Measurements from ENCODE around the gene RPS27L. TPM values are rescaled to one million over a fixed set of nuclear protein-coding genes. Genes with fewer than 3 reads are reported as not detected.

Gene RPS27L
- total RNA-seq, 4 donors from 2014 or later: 33.5 to 207 (median 54.5) TPM

- no peak overlapping the region for H3K4me3 ChIP-seq
Observed at GRCh38 chr15:63176302-63176701, 19.0 kb upstream of the RPS27L start.

DNA sequence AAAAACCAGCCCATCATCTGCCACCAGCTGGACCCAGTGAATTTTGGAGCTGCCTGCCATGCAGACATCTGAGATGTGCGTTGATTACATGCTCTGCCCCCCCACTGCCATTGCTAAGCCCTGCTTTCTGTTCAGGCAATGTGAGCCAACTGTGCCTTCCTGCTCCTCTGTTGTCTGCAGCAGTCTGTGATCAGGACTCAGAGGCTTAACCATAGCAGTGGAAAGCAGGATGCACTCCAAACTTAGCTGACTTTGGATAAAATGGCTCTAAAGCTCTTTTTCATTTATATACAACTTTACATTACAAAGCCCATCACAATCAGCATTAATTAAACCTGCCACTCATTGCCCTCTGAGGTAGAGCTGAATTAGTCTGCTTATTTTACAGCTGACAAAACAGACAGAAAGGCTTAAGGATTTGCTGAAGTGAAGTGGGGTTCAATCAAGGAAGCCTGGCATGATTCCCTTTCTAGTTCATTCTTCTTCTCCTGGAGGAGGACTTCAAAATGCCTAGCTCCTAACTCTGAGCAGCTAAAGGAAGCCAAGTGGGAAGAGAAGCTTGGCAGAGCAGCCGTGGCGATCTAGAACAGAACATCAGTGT, 15.7 kb upstream of the RPS27L start:
- H3K4me3 ChIP-seq: no peak overlapping the region
- H3K36me3 ChIP-seq: no peaks in the 10 kb centered on the region
- H3K27me3 ChIP-seq: no peaks in the 10 kb centered on the region
- no peaks in the 10 kb centered on the region for H3K9me3 ChIP-seq
- no peak overlapping the region for H3K27ac ChIP-seq
- no peak for DNase-seq
- no peak for TF ChIP-seq CTCF (IDR thresholded peaks at IDR 0.05)
- TF ChIP-seq POLR2A (IDR thresholded peaks at IDR 0.05): no peak
- H3K4me1 ChIP-seq: no peaks in the 10 kb centered on the region
- intact Hi-C loops (cut with DNase I; ENCODE audit: low total_unique reads): no loop called here

More at GRCh38 chr15:63176302-63176701, 19.0 kb upstream of the RPS27L start:
- H3K4me1 ChIP-seq: no peaks in the 10 kb centered on the region
- TF ChIP-seq POLR2A (IDR thresholded peaks at IDR 0.05): no peak
- TF ChIP-seq CTCF (IDR thresholded peaks at IDR 0.05): no peak
- intact Hi-C loops (cut with DNase I; ENCODE audit: low total_unique reads): no loop called here
- no peak overlapping the region for H3K27ac ChIP-seq
- DNase-seq: no peak
- no peaks in the 10 kb centered on the region for H3K9me3 ChIP-seq
- H3K36me3 ChIP-seq: no peaks in the 10 kb centered on the region
- no peaks in the 10 kb centered on the region for H3K27me3 ChIP-seq

DNA sequence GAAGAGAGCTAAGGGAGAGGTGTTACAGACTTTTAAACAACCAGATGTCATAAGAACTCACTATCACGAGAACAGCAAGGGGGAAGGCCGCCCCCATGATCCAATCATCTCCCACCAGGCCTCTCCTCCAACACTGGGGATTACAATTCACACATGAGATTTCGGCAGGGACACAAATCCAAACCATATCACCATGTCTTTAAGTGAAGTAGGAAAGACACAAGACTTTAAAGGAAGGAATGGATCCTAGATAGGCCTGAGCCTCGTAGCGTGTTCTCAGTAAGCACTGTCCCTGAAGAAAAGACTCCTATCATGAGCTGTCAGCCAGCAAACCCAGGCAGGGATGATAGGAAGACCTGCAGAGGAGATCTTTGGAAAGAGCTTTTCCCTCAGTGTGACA, 15.1 kb upstream of the RPS27L start:
- Histone ChIP-seq H3K9me3 (no peaks in the 10 kb centered on the region), H3K36me3 (no peaks in the 10 kb centered on the region), H3K4me3 (no peak overlapping the region), H3K27me3 (no peaks in the 10 kb centered on the region), H3K27ac (no peak overlapping the region), H3K4me1 (no peaks in the 10 kb centered on the region)
- DNase-seq: no peak
- intact Hi-C loops (cut with DNase I; ENCODE audit: low total_unique reads): no loop called here
- TF ChIP-seq CTCF (IDR thresholded peaks at IDR 0.05): no peak
- no peak for TF ChIP-seq POLR2A (IDR thresholded peaks at IDR 0.05)

DNA sequence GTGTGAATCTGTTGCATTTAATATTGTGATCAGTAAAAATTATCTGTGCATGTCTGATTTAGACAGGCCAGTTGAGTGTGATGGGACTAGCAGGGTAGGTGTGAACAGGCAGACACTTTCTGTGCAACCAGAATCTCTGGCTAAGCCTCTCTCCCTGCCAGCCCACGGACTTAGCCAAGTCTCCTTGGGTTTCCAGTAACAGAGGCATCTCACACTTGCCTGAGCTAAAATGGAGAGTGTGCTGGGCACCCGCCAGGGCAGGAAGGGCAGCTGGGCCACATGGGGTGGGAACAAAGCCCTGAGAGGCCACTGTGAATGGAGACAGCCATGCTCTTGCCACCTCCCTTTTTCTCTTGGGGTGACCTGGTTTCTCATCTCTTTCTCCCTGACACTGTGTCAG, 12.5 kb upstream of the RPS27L start:
- Histone ChIP-seq H3K4me1 (no peaks in the 10 kb centered on the region), H3K36me3 (no peaks in the 10 kb centered on the region), H3K27me3 (no peaks in the 10 kb centered on the region), H3K27ac (no peak overlapping the region), H3K9me3 (no peaks in the 10 kb centered on the region), H3K4me3 (no peak overlapping the region)
- no peak for DNase-seq
- TF ChIP-seq POLR2A (IDR thresholded peaks at IDR 0.05): no peak
- intact Hi-C loops (cut with DNase I; ENCODE audit: low total_unique reads): no loop called here

DNA sequence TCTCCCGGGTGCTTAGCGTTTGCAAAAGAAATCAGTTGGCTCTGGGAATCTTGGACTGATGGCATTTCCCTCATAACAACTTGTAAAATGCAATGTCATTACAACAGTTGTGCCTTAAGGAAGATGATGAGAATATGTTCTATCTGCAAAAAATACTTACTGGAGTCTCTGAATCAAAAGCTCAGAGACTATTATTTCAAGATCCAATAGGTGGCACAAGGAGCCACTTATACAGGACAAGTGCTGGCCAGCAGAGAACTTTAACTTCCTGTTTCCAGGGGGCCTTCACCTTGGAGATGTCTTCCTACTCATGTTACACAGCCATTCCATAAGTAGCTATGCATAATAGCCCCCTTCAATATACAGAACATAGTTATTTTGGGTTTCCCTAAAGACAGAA, 8.9 kb upstream of the RPS27L start:
- TF ChIP-seq POLR2A (IDR thresholded peaks at IDR 0.05): no peak
- TF ChIP-seq CTCF (IDR thresholded peaks at IDR 0.05): no peak
- Histone ChIP-seq H3K4me3 (no peak overlapping the region), H3K27ac (no peak overlapping the region), H3K4me1 (no peaks in the 10 kb centered on the region), H3K9me3 (no peaks in the 10 kb centered on the region), H3K27me3 (no peaks in the 10 kb centered on the region), H3K36me3 (no peaks in the 10 kb centered on the region)
- DNase-seq: no peak
- intact Hi-C loops (cut with DNase I; ENCODE audit: low total_unique reads): no loop called here

Measured in uterus (tissue), 4 donors.